Globus pallidus (tissue), 1 donor: ENCODE results near the gene RNF157.

Experiments used
- DNase-seq: peaks from one replicate; pipeline ENCODE4 v3.0.0-alpha.2; 2015; ENCODE audit warnings: low spot score

The RNF157 gene

DNA sequence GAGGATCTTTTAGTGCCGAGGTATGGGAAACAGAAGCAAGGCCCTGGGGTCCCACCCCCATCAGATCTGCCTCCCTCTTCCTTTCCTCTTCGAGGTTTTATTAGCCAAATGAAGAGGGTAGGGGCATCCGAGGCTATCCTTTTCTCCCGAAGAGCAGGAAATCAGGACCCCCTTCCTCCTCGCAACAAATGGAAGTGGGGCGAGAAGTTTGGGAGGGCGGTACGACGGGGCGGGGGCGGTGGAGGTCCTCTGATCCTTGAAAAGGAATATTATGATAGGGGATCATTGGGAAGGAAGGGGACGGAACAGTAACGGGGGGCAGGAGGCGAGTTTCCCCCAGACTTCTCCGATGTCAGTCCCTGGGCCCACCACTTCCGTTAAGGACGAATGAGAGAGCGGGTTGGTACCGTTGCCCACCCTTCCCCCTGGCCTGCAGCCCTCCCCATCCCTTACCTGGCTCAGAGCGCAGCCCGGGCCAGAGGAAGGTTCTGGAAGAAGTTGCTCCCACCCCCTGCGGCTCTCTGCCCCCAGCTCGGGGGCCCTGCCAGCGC is 99.6 kb downstream of the RNF157 start:
- no peak for DNase-seq

DNA sequence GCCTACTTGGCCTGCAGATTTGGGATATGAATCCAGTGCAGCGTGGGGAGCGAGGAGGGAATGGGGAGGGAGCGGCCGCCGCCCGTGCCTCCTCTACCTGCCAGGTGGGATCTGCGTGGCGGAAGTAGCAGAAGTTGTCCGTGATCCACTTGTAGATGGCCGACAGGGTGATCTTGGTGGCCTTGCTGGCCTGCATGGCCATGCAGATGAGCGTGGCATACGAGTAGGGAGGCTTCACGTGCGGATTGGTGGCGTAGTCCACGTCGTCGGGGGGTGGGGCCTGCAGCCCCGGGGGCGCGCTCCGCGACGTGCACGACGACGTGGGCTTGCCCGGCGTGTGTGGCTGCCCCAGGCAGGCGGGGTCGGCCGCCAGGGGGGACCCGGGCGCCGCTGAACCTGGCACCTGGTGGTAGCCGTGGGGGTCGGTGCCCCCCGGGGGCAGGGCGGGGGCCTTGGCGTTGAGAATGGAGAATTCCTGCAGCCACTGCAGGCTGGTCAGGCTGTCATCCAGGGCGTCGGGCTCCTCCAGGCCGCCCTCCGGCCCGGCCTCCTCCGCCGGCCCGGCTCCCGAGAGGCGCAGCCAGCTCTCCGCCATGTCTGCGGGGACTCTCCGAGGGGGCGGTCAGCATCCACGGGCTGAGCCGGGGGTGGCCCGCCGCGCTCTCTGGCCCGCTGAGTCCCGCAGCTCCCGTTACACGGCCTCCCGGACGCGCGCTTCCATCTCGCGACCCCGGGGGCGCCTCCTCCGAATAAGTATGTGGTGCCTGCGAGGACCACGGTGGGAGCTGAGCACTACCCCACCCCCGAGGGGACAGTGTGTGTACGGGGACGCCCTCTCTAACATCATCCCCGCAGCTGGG is 100.3 kb downstream of the RNF157 start:
- no peak for DNase-seq

DNA sequence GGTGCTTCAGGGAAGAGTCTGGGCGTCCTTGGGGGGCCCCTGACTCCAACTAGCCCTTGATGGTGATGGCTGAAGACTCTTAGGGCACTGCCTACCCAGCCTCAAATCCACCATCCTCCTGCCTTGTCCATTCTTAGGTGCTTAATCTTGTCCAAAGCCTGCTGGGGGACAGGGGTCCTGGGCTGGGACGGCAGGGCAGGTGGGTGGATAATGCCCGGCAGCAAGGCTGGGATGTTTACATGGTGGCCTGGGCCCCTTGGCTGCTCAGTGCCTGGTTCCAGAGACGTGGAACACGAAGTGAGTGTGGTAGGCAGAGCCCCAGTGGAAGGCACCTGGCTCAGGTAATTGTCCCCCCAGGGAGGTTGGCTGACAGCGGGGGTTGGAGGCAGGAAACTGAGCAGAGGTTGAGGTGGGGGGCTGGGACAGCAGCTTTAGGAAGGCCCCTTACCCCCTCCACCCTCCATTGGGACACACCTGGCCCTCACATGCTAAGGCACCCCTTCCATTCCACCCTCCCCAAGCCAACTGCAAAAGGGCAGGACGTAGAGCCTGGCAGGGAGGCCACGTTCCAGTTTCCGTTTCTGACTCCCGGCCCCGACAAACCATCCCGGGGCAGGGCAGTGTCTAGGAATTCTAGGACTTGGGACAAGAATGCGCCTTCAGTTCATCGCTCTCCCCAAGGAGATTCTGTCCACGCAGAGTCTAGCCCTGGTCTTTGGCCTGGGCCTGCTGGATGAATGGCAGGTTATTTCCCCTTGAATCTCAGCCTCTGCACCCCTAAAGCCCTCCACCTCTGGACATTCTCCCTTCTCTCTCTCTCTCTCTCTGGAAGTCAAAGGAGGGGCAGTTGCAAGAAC is 101.2 kb downstream of the RNF157 start:
- DNase-seq = no peak

DNA sequence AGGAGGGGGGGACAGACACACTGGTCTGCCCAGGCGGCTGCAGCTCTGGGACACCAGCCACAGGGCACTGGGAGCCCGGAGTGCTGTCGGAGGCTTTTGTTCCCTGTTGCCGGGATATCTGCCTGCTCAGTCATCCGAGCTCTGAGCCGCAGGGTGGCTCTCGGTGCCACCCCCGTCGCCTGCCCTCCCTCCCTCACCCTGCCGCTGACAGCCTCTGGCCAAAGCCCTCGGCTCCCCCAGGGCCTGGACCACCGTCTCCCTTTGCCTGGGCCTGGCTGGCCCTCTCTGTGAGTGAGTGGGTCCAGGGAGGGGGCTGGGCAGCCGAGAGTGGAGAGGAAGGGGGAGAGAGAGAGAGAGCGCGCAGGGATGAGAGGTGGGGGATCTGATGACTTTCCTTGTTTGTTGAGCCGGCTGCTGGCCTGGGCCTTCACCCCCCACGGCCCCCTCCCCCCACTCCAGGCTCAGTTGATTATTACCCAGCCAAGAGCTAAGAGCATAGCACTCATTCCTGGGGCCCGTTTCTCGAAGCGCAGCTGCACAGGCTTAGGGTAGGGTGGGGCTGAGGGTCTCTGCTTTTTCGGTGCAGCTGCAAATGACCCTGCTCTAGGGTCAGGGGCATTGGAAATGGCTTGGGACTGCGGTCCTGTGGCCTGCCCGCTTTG is 101.9 kb downstream of the RNF157 start:
- DNase-seq = peak; percentile 75

DNA sequence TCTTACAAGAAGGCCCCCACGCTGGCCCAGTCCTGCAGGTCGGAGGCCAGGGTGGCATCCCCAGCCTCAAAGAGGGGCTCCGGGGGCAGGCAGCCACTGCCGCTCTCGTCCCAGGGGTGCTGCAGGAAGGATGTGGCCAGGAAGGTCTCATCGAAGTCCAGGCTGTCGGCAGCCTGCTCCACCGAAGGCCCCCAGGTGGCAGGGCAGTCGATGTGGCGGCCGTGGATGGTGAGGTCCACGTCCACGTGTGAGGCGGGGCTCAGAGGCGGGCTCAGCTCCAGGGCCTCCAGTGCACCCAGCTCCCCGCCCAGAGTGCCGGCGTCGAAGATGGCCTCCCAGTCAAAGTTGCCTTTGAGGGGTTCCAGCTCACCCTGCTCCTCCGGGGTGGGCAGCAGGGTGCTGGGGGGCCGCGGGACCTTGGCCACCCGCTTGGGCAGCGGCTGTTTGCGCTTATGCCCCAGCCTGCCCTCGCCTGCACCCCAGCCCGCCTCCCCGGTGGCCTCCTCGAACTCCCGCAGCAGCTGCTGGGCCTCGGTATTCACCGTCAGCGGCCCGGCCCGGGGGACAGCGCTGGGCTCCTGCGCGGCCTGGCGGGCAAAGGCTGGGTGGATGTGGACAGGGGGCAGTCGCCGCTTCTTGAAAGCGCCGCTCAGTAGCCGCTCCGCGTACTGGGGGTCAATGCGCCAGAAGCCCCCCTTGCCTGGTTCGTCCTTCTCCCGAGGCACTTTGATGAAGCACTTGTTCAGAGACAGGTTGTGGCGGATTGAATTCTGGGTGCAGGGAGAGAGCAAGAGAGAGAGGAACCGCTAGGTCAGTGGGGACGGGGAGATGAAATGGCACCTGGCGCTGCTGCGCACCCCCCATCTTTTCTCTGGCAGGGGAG is 102.7 kb downstream of the RNF157 start:
- DNase-seq = no peak

DNA sequence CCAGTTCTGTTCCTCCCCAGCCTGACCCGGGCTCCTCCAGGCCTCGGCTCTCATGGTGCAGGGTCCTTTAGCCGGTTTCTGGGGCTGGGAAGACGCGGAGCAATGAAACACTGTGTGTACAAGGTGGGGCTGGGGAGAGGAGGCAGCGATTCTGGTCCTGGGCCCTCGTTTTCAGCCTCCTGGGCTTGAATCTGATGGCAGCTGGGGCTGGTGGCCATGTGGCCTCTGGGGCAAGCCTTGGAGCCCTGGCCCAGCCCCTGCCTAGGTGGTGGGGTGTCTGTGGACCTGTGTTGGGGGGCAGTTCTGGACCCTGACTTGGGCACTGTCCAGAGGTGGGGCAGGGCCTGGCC is 103.3 kb downstream of the RNF157 start:
- no peak for DNase-seq

DNA sequence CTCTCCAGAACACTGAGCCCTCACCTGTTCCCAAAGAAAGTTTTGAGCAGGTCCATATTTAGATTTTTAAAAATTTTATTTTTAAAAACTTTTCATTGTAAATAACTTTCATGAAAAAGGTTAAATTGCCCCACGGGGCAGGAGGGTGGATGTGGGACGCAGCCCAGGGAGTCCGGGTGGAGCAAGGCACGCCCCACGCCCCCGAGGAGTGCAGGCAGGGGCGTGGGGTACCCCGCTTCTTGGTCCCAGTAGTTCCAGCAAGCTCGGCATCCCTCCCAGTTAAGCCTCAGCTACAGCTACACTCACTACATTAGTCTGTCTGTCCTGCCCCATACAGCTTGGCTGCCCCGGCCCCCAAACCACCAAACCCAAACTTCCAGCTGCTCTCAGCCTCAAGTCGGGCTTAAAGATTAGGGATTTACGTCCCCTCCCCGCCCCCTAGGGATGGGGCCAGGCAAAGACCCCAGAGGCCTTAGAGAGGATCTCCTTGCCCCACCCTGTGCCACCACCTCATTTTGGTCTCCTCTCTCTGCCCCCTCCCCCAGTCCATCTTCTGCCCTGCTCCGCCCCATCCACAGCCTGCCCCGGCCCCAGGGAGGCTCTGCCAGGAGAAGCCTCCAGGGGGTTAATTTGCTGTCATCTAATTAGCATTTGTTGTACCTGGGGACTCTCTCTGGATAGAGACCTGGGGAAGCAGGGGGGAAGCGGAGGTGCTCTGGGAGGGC is 103.9 kb downstream of the RNF157 start:
- no peak for DNase-seq

DNA sequence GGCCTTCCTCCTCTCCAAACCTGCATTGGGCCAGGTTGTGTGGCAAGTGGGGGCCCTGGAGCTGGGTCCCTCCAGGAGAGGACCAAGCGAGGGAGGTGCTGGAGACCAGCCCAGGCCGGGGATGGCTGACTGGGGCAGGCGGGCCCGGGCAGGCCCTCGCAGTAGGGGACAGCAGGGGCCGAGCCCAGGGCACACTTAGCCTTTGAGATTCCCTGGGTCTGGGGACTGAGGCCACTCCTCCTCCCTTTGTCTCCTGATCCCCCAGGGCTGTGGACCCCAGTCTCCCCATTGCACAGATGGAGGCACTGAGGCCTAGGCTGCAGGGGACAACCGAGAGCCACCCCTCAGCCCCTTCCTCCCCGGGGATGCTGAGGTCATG is 104.5 kb downstream of the RNF157 start:
- no peak for DNase-seq

DNA sequence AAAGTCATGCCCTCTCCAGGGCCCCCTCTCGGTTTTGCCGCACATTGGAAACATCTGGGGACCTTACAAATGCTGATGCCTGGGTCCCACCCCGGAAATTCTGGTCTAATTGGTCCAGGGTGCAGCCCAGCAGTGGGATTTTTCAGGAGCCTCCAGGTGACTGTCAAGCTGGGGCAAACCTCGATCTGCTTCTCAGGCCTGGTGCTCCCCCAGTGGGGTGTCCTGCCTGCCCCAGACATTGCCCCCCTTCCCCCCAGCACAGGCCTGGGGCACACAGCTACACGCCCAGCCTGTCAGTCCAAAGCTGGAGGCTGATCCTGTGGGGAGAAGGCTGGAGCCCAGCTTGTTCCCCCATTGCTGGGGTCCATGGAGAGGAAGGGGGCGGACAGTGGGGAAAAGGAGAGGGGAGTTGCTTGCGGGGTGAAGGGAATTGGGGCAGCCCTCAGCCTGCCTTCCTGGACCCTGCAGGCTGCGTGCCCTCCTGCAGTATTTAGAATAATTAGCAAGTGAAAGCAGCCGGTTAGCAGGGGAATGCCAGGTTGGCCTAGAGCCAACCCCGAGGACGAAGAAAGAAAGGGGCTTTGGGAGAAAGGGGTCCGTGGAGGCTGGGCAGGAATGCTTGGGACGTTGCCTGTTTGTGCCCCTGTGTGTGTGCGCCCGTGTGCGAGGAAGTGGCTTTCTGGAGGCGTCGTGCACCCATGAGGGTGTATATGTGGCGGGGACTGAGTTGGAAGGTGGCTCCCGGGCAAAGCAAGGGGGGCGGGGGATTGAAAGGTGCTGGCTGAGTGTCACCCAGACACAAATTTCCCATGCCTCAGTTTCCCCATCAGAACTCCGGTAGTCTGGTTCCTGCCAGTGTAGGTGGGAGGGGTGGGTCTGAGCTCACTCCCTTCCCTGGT is 105.1 kb downstream of the RNF157 start:
- DNase-seq = no peak

DNA sequence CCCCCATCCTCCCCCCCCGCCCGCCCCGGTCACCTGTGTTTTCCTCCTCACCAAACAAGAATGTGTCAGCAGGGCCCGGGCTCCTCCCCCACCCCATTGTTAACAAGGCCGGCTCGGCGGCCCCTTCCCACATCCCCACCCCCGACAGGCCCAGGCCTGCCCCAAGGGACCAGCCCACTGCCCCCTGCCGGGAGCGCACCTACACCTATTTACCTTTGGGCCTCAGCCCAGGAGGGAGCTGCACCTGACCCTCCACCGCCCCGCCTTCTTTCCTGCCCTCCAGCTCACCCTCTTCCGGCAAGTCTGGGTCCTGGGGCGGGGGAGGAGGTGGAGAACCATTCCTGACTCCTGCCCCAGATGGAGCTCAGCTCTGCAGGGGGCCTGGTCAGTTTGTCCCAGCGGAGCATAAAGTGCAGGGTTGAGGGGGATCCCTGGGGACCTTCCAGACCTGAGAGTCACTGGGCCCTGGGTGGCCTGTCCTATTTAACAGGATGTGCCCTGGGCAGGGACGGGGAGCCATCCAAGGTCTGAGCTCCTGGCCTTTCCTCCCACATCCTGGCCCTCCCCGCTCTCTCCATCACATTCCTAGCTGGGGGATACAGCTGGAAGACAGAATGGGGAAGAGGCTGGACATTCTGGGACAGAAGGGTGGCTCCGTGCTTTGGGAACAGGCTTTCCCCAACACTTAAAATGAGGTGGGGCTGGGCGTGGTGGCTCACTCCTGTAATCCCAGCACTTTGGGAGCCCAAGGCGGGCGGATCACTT is 107.5 kb downstream of the RNF157 start:
- DNase-seq = no peak

DNA sequence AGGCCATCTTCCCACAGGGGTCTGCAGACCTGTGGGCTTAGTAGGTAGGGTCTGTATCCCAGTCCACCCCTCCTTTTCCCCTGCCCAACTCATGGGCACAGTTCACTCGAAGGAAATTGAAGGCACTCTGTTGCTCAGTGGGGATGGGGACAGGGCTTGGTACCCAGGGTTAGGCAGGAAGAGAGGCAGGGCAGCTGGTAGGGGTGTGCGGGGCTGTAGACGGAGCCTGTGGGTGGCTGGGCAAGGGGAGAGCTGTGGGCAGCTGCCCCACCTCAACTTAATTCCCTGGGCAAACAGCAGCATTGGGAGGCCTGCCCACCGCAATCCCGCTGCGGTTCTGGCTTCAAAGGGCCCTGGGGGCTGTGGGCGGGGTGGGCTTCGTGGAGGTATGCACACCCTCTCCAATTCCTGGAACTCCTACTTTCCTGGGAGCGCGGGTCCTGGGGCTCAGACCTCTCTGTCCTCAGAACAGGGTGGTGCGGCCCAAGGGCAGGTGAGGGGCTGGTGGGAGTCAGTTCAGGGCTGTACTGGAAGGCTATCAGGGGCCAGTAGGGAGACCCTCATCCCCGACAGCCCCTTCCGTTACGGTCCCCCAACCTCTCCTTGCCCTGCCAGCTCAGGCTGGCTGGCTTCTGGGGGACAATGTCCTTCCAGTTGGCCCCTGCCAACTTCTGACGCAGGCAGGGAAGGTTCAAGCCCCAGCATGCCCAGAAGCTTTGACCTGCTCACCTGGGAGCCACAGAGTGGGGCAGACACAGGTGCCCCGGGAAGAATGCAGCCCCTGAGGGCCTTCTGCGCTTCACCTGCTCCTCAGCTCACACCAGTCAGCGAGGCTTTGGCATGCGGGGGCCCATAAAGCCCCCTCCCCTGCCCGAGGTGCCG is 108.4 kb downstream of the RNF157 start:
- no peak for DNase-seq

DNA sequence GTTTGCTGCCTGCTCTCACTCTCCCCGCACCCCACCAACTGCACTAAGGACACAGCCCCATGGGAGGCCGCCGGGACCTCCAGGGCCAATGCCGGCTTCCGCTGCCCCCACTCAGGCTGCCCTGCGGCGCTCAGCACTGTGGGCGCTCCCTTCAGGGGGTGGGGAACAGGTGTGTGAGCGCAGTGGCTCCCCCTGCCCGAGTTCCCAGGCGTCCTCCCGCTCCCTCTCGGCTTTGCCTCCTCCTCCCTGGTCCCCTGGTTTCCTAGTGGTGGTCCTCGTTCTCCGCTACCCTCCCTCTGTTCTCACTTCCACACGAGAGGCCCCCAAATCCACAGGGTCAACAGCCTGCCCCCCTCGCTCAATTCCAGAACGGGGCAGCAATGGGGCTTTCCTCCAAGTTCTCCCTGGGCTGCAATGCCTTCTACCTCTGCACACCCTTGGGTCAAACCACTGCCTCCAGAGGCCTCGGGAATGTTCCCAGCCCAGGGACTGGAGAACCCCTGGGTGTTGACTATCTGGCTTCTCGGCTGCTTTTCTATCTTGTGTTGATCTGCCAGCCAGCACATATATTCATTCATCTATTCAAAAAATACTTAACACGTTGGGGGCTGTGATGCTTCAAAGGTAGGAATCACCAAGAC is 109.1 kb downstream of the RNF157 start:
- no peak for DNase-seq

DNA sequence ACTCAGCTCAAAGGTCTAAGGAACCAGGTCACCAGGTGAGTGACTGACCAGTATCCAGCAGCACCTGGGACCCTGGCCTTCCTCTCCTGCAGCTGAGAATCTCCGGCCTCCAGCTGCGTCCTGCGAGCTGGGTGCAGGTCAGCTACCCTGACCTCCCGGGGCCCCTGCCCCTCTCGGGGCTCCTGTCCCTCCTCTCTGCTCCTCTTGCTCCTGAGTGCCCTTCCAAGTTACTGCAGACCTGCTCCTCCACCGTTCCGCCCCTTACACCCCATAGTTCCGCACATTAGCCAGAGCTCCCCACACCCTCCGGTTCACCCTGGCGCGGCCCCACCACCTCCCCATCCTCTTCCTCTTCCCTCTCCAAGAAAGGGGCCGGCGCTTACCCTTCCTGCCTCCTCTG is 109.8 kb downstream of the RNF157 start:
- DNase-seq = no peak

DNA sequence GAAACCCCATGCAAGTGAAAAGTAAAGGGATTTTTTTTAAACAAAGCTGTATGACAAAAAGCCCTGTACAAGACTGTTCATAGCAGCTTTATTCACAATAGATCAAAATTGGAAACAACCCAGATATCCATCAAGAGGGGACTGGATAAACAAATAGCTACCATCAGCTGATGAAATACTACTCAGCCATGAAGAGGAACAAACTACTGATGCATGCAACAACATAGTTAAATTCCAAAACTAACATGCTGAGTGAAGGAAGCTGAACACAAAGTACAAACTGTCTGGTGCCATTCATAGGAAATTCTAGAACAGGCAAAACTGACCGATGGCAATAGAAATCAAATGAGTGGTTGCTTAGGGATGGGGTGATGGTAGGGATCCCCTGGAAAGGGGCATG is 114.4 kb downstream of the RNF157 start:
- no peak for DNase-seq

DNA sequence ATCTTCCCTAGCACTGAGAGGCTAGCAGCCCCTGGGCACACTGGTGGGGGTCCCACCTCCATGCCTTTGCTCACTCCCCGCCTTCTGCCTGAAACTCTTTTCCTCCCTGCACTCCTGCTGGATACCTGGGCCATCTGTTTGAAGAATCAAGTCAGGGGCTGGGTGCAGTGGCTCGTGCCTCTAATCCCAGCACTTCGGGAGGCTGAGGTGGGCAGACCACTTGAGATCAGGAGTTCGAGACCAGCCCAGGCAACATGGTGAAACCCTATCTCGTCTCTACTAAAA is 115.0 kb downstream of the RNF157 start:
- DNase-seq = no peak

DNA sequence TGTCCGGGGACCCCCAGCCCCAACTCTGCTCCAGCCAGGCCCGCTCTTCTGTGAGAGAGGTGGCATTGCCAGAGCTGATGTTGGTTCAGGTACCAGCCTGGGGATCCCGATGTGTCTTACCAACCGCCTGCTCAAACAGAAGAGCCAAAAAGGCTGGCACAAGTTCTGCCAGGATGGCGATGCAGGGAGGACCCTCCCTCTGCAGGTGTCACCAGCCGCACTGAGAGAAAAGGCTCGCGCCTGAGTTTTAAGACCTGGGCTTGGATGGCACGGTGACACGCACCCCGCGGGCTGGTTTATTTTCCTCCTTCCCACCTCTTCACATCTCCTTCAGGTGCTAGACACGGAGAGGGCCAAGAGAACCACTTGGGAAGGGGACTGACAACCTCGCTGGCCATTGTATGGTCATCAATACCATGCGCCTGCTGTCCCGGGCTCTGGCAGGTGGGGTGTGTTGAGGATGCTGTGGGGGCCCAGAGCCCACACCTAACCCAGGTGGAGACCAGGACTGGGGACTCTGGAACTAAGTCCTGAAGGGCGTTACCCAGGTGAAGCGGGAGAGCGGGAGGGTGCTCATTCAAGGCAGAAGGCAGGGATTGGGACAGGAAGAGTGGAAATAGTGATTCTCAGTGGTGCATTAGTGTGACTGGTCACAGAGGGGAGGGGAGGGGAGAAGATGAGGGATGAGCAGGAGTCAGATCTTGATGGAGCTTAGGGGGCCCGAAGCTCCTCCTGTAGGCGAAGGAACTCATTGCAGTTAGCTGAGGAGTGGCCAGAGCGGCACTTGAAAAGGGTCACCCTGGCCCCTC is 115.5 kb downstream of the RNF157 start:
- no peak for DNase-seq
